SH-SY5Y (cell line): Measurements from ENCODE around the gene MRPL10.

Experiments used
- GATA2 ChIP-seq: IDR thresholded peaks from 2 replicates; pipeline ENCODE4 v1.6.1; 2011; ENCODE audit warnings: mild to moderate bottlenecking, low read depth, low read length
- GATA3 ChIP-seq: IDR thresholded peaks from 2 replicates; pipeline ENCODE4 v1.6.1; 2011; ENCODE audit warnings: low read depth, mild to moderate bottlenecking, low read length, moderate library complexity

GRCh38 chr17:47872019-47872650 is 40.8 kb upstream of the MRPL10 start:
- TF ChIP-seq GATA2 = no peak
- TF ChIP-seq GATA3 = no peak
